Measurements from ENCODE around the gene LHFPL4. TPM values are rescaled to one million over a fixed set of nuclear protein-coding genes. Genes with fewer than 3 reads are reported as not detected.
"Not testable (repeated sequence)": the region's sequence is repeated elsewhere in the genome, so short reads cannot be mapped to it uniquely, and the experiment has no call there.

Gene LHFPL4
- 0.22 TPM for polyA plus RNA-seq (2013, experiment 1 of 2)
- polyA plus RNA-seq (2013, experiment 2 of 2), result not detected

- no peaks in the 10 kb centered on the region for H3K4me1 ChIP-seq (ENCODE audit: control insufficient read depth, insufficient read depth, low read length, poor library complexity, severe bottlenecking)
- H3K4me3 ChIP-seq (ENCODE audit: extremely low read depth, insufficient read depth, low read length, poor library complexity, severe bottlenecking), result no peak within 1 kb of the TSS
- WGBS, 2 experiments (ENCODE audit: insufficient coverage in 2 of 2), result 2 to 3% methylated on average over 32 to 64 of the region's 75 CpGs
- no peaks in the 10 kb centered on the region for H3K36me3 ChIP-seq (ENCODE audit: control insufficient read depth, insufficient read depth, low read length)
- H3K27ac ChIP-seq (ENCODE audit: low read depth, low read length, severe bottlenecking), result no peak within 1 kb of the TSS
- no peaks in the 10 kb centered on the region for H3K9me3 ChIP-seq (ENCODE audit: control insufficient read depth, low read length)
These were observed at the start of gene LHFPL4 for GRCh38 chr3:9553021-9553947. TSS of gene LHFPL4 (minus strand) at chr3:9553822. CDS start at chr3:9552679, 1,143 bp downstream.

- Histone ChIP-seq H3K27ac (ENCODE audit: low read depth, low read length, severe bottlenecking) (no peak overlapping the region), H3K9me3 (ENCODE audit: control insufficient read depth, low read length) (peaks cover 15% of the 10 kb centered on the region), H3K4me1 (ENCODE audit: control insufficient read depth, insufficient read depth, low read length, poor library complexity, severe bottlenecking) (no peaks in the 10 kb centered on the region), H3K4me3 (ENCODE audit: extremely low read depth, insufficient read depth, low read length, poor library complexity, severe bottlenecking) (no peak overlapping the region), H3K36me3 (ENCODE audit: control insufficient read depth, insufficient read depth, low read length) (no peaks in the 10 kb centered on the region)
- WGBS, 2 experiments (ENCODE audit: insufficient coverage in 2 of 2), result 79 to 95% methylated on average over 4 of the region's 4 CpGs
These were observed 49.0 kb upstream of the LHFPL4 start for GRCh38 chr3:9602620-9603019.

- not testable (repeated sequence) for H3K36me3 ChIP-seq (ENCODE audit: control insufficient read depth, insufficient read depth, low read length); H3K4me3 ChIP-seq (ENCODE audit: extremely low read depth, insufficient read depth, low read length, poor library complexity, severe bottlenecking)
- 78 to 80% methylated on average over 16 to 21 of the region's 24 CpGs for WGBS, 2 experiments (ENCODE audit: insufficient coverage in 2 of 2)
These were observed 47.5 kb upstream of the LHFPL4 start for GRCh38 chr3:9601006-9601581.

GRCh38 chr3:9600597-9600996 lies 47.0 kb upstream of the LHFPL4 start:
- Histone ChIP-seq H3K4me1 (ENCODE audit: control insufficient read depth, insufficient read depth, low read length, poor library complexity, severe bottlenecking) (no peaks in the 10 kb centered on the region), H3K27ac (ENCODE audit: low read depth, low read length, severe bottlenecking) (no peak overlapping the region), H3K9me3 (ENCODE audit: control insufficient read depth, low read length) (peaks cover 12% of the 10 kb centered on the region), H3K36me3 (ENCODE audit: control insufficient read depth, insufficient read depth, low read length) (no peaks in the 10 kb centered on the region), H3K4me3 (ENCODE audit: extremely low read depth, insufficient read depth, low read length, poor library complexity, severe bottlenecking) (no peak overlapping the region)
- WGBS, 2 experiments (ENCODE audit: insufficient coverage in 2 of 2), result 21 to 30% methylated on average over 37 to 42 of the region's 42 CpGs

More at GRCh38 chr3:9601006-9601581, 47.5 kb upstream of the LHFPL4 start:
- not testable (repeated sequence) for H3K4me1 ChIP-seq (ENCODE audit: control insufficient read depth, insufficient read depth, low read length, poor library complexity, severe bottlenecking); H3K27ac ChIP-seq (ENCODE audit: low read depth, low read length, severe bottlenecking)
- H3K9me3 ChIP-seq (ENCODE audit: control insufficient read depth, low read length), result peaks cover 15% of the 10 kb centered on the region

- Histone ChIP-seq H3K4me3 (ENCODE audit: extremely low read depth, insufficient read depth, low read length, poor library complexity, severe bottlenecking) (no peak overlapping the region), H3K36me3 (ENCODE audit: control insufficient read depth, insufficient read depth, low read length) (no peaks in the 10 kb centered on the region), H3K4me1 (ENCODE audit: control insufficient read depth, insufficient read depth, low read length, poor library complexity, severe bottlenecking) (no peaks in the 10 kb centered on the region), H3K9me3 (ENCODE audit: control insufficient read depth, low read length) (no peaks in the 10 kb centered on the region), H3K27ac (ENCODE audit: low read depth, low read length, severe bottlenecking) (no peak overlapping the region)
- 94 to 97% methylated on average over 2 to 4 of the region's 7 CpGs for WGBS, 2 experiments (ENCODE audit: insufficient coverage in 2 of 2)
These were observed 45.3 kb upstream of the LHFPL4 start for GRCh38 chr3:9598783-9599387.

- Histone ChIP-seq H3K27ac (ENCODE audit: low read depth, low read length, severe bottlenecking) (no peak overlapping the region), H3K4me1 (ENCODE audit: control insufficient read depth, insufficient read depth, low read length, poor library complexity, severe bottlenecking) (no peaks in the 10 kb centered on the region), H3K4me3 (ENCODE audit: extremely low read depth, insufficient read depth, low read length, poor library complexity, severe bottlenecking) (no peak overlapping the region), H3K36me3 (ENCODE audit: control insufficient read depth, insufficient read depth, low read length) (no peaks in the 10 kb centered on the region), H3K9me3 (ENCODE audit: control insufficient read depth, low read length) (peaks cover 3% of the 10 kb centered on the region)
These were observed 42.3 kb upstream of the LHFPL4 start for GRCh38 chr3:9595877-9596276.

- WGBS, 2 experiments (ENCODE audit: insufficient coverage in 2 of 2), result 93 to 100% methylated on average over 7 to 10 of the region's 28 CpGs
- H3K4me3 ChIP-seq (ENCODE audit: extremely low read depth, insufficient read depth, low read length, poor library complexity, severe bottlenecking); H3K27ac ChIP-seq (ENCODE audit: low read depth, low read length, severe bottlenecking); H3K36me3 ChIP-seq (ENCODE audit: control insufficient read depth, insufficient read depth, low read length); H3K9me3 ChIP-seq (ENCODE audit: control insufficient read depth, low read length); H3K4me1 ChIP-seq (ENCODE audit: control insufficient read depth, insufficient read depth, low read length, poor library complexity, severe bottlenecking): not testable (repeated sequence)
These were observed 38.2 kb upstream of the LHFPL4 start for GRCh38 chr3:9591781-9592180.

GRCh38 chr3:9590282-9590791 lies 36.7 kb upstream of the LHFPL4 start:
- Histone ChIP-seq H3K36me3 (ENCODE audit: control insufficient read depth, insufficient read depth, low read length) (no peaks in the 10 kb centered on the region), H3K4me1 (ENCODE audit: control insufficient read depth, insufficient read depth, low read length, poor library complexity, severe bottlenecking) (no peaks in the 10 kb centered on the region), H3K27ac (ENCODE audit: low read depth, low read length, severe bottlenecking) (no peak overlapping the region), H3K4me3 (ENCODE audit: extremely low read depth, insufficient read depth, low read length, poor library complexity, severe bottlenecking) (no peak overlapping the region), H3K9me3 (ENCODE audit: control insufficient read depth, low read length) (peaks cover 3% of the 10 kb centered on the region)
- 87 to 90% methylated on average over 5 to 8 of the region's 8 CpGs for WGBS, 2 experiments (ENCODE audit: insufficient coverage in 2 of 2)

- H3K4me3 ChIP-seq (ENCODE audit: extremely low read depth, insufficient read depth, low read length, poor library complexity, severe bottlenecking), result no peak overlapping the region
- H3K4me1 ChIP-seq (ENCODE audit: control insufficient read depth, insufficient read depth, low read length, poor library complexity, severe bottlenecking), result no peaks in the 10 kb centered on the region
- no peaks in the 10 kb centered on the region for H3K9me3 ChIP-seq (ENCODE audit: control insufficient read depth, low read length)
- H3K27ac ChIP-seq (ENCODE audit: low read depth, low read length, severe bottlenecking), result no peak overlapping the region
- 71 to 100% methylated on average over 1 of the region's 1 CpG for WGBS, 2 experiments (ENCODE audit: insufficient coverage in 2 of 2)
- H3K36me3 ChIP-seq (ENCODE audit: control insufficient read depth, insufficient read depth, low read length), result no peaks in the 10 kb centered on the region
These were observed 30.2 kb upstream of the LHFPL4 start for GRCh38 chr3:9583792-9584191.

- H3K36me3 ChIP-seq (ENCODE audit: control insufficient read depth, insufficient read depth, low read length), result no peaks in the 10 kb centered on the region
- 85 to 90% methylated on average over 2 to 3 of the region's 3 CpGs for WGBS, 2 experiments (ENCODE audit: insufficient coverage in 2 of 2)
- no peak overlapping the region for H3K27ac ChIP-seq (ENCODE audit: low read depth, low read length, severe bottlenecking)
- no peaks in the 10 kb centered on the region for H3K9me3 ChIP-seq (ENCODE audit: control insufficient read depth, low read length)
- H3K4me1 ChIP-seq (ENCODE audit: control insufficient read depth, insufficient read depth, low read length, poor library complexity, severe bottlenecking), result no peaks in the 10 kb centered on the region
- no peak overlapping the region for H3K4me3 ChIP-seq (ENCODE audit: extremely low read depth, insufficient read depth, low read length, poor library complexity, severe bottlenecking)
These were observed 29.7 kb upstream of the LHFPL4 start for GRCh38 chr3:9583371-9583770.
